ENCODE results near the gene CYP2D6.
"Not testable (repeated sequence)": the region's sequence is repeated elsewhere in the genome, so short reads cannot be mapped to it uniquely, and the experiment has no call there.

GRCh38 chr22:42123529-42123928 lies 7.1 kb downstream of the CYP2D6 start:
- TF ChIP-seq CTCF (IDR thresholded peaks at IDR 0.05); ZFX (IDR thresholded peaks at IDR 0.05; ENCODE audit: borderline replicate concordance): not testable (repeated sequence)

All from 22Rv1 (cell line).